Vagina (tissue), 2 donors: ENCODE data around the gene INSYN1. TPM values are rescaled to one million over a fixed set of nuclear protein-coding genes. Genes with fewer than 3 reads are reported as not detected.

Experiments
- DNase-seq, 2 donors: peaks; one replicate each; pipeline ENCODE4 v3.0.0-alpha.2; 2017; ENCODE audit errors: extremely low spot score in 2 of 2
- H3K27ac ChIP-seq: fragments of 200-600 bp; sonication (generic); one replicate; pipeline ENCODE4 v1.5.1; 2019
- H3K27me3 ChIP-seq: fragments of 200-600 bp; sonication (generic); one replicate; pipeline ENCODE4 v1.5.1; 2019
- H3K36me3 ChIP-seq, 2 donors: fragments of 200-600 bp; sonication (generic); one replicate each; pipeline ENCODE4 v1.5.1; 2017 to 2019
- H3K4me1 ChIP-seq: fragments of 200-600 bp; sonication (generic); one replicate; pipeline ENCODE4 v1.5.1; 2019
- H3K4me3 ChIP-seq, 2 donors: fragments of 200-600 bp; sonication (generic); 1 replicate in 1 of 2; 2 replicates in 1 of 2; pipeline ENCODE4 v1.5.1; 2016 to 2019
- H3K9me3 ChIP-seq: fragments of 200-600 bp; sonication (generic); one replicate; pipeline ENCODE4 v1.5.1; 2019
- POLR2A ChIP-seq, 2 donors: fragments of 450-650 bp; IDR thresholded peaks; one replicate each; pipeline ENCODE4 v1.6.1; 2017; ENCODE audit warnings: antibody characterized with exemption in 2 of 2, mild to moderate bottlenecking in 2 of 2, moderate library complexity in 2 of 2
- POLR2AphosphoS5 ChIP-seq, 2 donors: sonication (generic); formaldehyde crosslinking; IDR thresholded peaks; one replicate each; pipeline ENCODE4 v1.9.0; 2017; ENCODE audit warnings: antibody characterized with exemption in 2 of 2, mild to moderate bottlenecking in 2 of 2, low read depth in 1 of 2; ENCODE audit not compliant: insufficient read depth in 1 of 2
- intact Hi-C: fragments of 100-400 bp; cut with DNase I; formaldehyde crosslinking; loops from one replicate; pipeline ENCODE4 v1.15.1; 2023
- total RNA-seq: library from RNA; depleted of rRNA; stranded (reverse); fragments of >200 nt; gene quantifications from one replicate; pipeline ENCODE4 v1.2.3, GENCODE V29; 2016
- TF ChIP-seq, protein P1 (sequence below), 3 experiments: fragments of 450-650 bp in 2 of 3; fragments of 200-600 bp in 1 of 3; sonication (generic) in 1 of 3; IDR thresholded peaks; one replicate each; pipeline ENCODE4 v1.5.1; 2017 to 2019; ENCODE audit warnings: antibody characterized with exemption in 3 of 3, mild to moderate bottlenecking in 2 of 3, moderate library complexity in 2 of 3

The INSYN1 gene
- total RNA-seq, 1 donor from 2014 or later, result 5.6 TPM

DNA sequence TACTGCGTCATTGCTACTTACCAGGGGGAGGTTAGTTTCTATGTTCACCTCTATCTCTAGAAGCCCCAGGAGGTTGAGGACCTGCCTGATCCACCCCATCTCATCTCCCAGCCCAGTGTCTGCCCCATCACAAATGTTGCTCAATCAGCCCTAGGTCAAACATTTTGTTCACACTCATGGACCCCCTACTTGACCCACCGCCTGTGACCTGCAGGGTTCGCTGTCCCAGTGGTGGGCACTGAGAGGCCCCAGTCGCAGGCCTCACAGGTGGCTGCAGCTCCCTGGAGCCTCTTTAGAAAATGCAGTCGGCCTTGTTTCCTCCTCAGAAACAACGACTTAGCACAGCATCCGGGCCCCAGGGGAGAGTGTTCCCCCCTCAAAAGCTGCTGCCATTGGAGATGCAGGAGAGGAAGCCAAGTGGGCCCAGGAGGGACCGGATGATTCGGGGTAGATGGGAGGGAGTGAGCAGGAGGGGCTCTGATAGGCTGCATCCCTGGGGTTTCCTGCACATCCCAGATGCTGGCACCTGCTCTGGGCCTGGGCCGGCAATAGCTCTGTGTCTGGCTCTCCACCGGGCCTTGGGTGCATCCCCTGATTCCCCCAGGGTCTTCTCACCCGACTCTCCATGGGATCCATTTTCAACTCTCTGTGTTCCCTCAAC lies 18.4 kb upstream of the INSYN1 start:
- no peak overlapping the region for H3K27ac ChIP-seq
- no peak overlapping the region for H3K4me3 ChIP-seq
- TF ChIP-seq POLR2AphosphoS5 (IDR thresholded peaks at IDR 0.05; ENCODE audit: insufficient read depth in 1 of 2, low read depth in 1 of 2) (no peak), POLR2A (IDR thresholded peaks at IDR 0.05) (no peak)
- TF ChIP-seq, protein P1, sequence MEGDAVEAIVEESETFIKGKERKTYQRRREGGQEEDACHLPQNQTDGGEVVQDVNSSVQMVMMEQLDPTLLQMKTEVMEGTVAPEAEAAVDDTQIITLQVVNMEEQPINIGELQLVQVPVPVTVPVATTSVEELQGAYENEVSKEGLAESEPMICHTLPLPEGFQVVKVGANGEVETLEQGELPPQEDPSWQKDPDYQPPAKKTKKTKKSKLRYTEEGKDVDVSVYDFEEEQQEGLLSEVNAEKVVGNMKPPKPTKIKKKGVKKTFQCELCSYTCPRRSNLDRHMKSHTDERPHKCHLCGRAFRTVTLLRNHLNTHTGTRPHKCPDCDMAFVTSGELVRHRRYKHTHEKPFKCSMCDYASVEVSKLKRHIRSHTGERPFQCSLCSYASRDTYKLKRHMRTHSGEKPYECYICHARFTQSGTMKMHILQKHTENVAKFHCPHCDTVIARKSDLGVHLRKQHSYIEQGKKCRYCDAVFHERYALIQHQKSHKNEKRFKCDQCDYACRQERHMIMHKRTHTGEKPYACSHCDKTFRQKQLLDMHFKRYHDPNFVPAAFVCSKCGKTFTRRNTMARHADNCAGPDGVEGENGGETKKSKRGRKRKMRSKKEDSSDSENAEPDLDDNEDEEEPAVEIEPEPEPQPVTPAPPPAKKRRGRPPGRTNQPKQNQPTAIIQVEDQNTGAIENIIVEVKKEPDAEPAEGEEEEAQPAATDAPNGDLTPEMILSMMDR (IDR thresholded peaks at IDR 0.05), result no peak
- H3K27me3 ChIP-seq, result no peaks in the 10 kb centered on the region
- H3K4me1 ChIP-seq, result peaks cover 9% of the 10 kb centered on the region
- H3K9me3 ChIP-seq, result no peaks in the 10 kb centered on the region
- H3K36me3 ChIP-seq, result no peaks in the 10 kb centered on the region
- intact Hi-C loops, result no loop called here
- no peak for DNase-seq

- TF ChIP-seq POLR2A (IDR thresholded peaks at IDR 0.05), result no peak
- TF ChIP-seq, protein P1 (IDR thresholded peaks at IDR 0.05), result no peak
- no peak for TF ChIP-seq POLR2AphosphoS5 (IDR thresholded peaks at IDR 0.05; ENCODE audit: insufficient read depth in 1 of 2, low read depth in 1 of 2)
- no peaks in the 10 kb centered on the region for H3K27me3 ChIP-seq
Measured at GRCh38 chr15:73770050-73770449, 16.9 kb upstream of the INSYN1 start.

DNA sequence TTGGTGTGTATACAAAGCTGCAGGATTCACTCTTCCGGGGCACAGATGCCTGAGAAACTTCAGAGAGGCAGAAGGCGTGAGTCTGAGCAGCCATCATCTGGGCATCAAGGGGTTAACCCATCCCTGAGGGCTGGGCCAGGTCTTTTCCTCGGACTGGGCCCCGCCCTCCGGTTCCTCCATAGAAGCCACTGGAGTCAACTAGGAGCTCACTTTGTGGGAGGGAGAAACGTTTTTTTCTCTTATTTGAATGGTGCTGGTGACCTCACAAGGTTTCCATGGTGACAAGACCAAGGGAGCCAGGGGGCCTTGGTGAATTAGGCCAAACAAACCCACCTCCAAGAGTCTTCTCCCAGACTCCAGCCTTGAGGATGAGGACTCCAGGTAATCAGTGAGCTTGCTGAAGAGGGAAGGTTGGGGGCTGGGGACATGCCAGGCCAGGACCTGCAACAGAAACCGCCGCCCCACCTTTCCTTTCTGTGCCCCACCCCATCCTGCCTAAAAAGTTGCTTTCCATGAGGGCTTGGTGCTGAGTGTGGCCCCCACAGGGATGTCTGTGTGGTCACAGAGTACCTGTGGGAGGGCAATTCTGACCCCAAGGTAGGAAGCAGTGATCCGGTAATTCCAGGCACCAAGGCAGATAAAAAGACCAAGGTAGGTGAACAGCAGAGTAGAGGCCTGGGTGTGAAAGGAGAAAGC lies 14.8 kb upstream of the INSYN1 start:
- intact Hi-C loops, result no loop called here
- no peak overlapping the region for H3K4me3 ChIP-seq
- TF ChIP-seq, protein P1 (IDR thresholded peaks at IDR 0.05), result no peak
- no peak for TF ChIP-seq POLR2AphosphoS5 (IDR thresholded peaks at IDR 0.05; ENCODE audit: insufficient read depth in 1 of 2, low read depth in 1 of 2)
- no peak for TF ChIP-seq POLR2A (IDR thresholded peaks at IDR 0.05)

More at GRCh38 chr15:73770050-73770449, 16.9 kb upstream of the INSYN1 start:
- Histone ChIP-seq H3K4me1 (peaks cover 3% of the 10 kb centered on the region), H3K27ac (no peak overlapping the region), H3K9me3 (no peaks in the 10 kb centered on the region), H3K36me3 (no peaks in the 10 kb centered on the region), H3K4me3 (no peak overlapping the region)
- intact Hi-C loops, result no loop called here
- no peak for DNase-seq

GRCh38 chr15:73766598-73766997 lies 13.4 kb upstream of the INSYN1 start:
- no peaks in the 10 kb centered on the region for H3K36me3 ChIP-seq
- intact Hi-C loops, result no loop called here
- H3K27me3 ChIP-seq, result no peaks in the 10 kb centered on the region
- H3K27ac ChIP-seq, result no peak overlapping the region
- no peak for DNase-seq
- no peak overlapping the region for H3K4me3 ChIP-seq
- TF ChIP-seq, protein P1 (IDR thresholded peaks at IDR 0.05), result no peak
- TF ChIP-seq POLR2AphosphoS5 (IDR thresholded peaks at IDR 0.05; ENCODE audit: insufficient read depth in 1 of 2, low read depth in 1 of 2) (no peak), POLR2A (IDR thresholded peaks at IDR 0.05) (no peak)
- H3K9me3 ChIP-seq, result no peaks in the 10 kb centered on the region
- no peaks in the 10 kb centered on the region for H3K4me1 ChIP-seq

More for the DNA sequence above, 14.8 kb upstream of the INSYN1 start:
- Histone ChIP-seq H3K9me3 (no peaks in the 10 kb centered on the region), H3K27me3 (no peaks in the 10 kb centered on the region), H3K4me1 (no peaks in the 10 kb centered on the region), H3K27ac (no peak overlapping the region), H3K36me3 (no peaks in the 10 kb centered on the region)
- DNase-seq, result no peak

GRCh38 chr15:73765778-73766177 lies 12.6 kb upstream of the INSYN1 start:
- H3K4me3 ChIP-seq, result no peak overlapping the region
- H3K27me3 ChIP-seq, result no peaks in the 10 kb centered on the region
- no peaks in the 10 kb centered on the region for H3K36me3 ChIP-seq
- intact Hi-C loops, result no loop called here
- no peaks in the 10 kb centered on the region for H3K4me1 ChIP-seq
- H3K9me3 ChIP-seq, result no peaks in the 10 kb centered on the region
- H3K27ac ChIP-seq, result no peak overlapping the region
- no peak for DNase-seq
- TF ChIP-seq POLR2A (IDR thresholded peaks at IDR 0.05), result no peak
- no peak for TF ChIP-seq POLR2AphosphoS5 (IDR thresholded peaks at IDR 0.05; ENCODE audit: insufficient read depth in 1 of 2, low read depth in 1 of 2)
- TF ChIP-seq, protein P1 (IDR thresholded peaks at IDR 0.05), result no peak
